Cardiac muscle cell (in vitro differentiated cells and primary cell): ENCODE measurements around the gene NMBR. TPM values are rescaled to one million over a fixed set of nuclear protein-coding genes. Genes with fewer than 3 reads are reported as not detected.
"Not testable (repeated sequence)": the region's sequence is repeated elsewhere in the genome, so short reads cannot be mapped to it uniquely, and the experiment has no call there.

Experiments
- DNase-seq, 2 donors: peaks; one replicate each; pipeline versions ENCODE4 v3.0.0 to v3.0.0-alpha.2; 2010 to 2017; ENCODE audit warnings: low read depth in 1 of 2, low spot score in 1 of 2
- H3K27ac ChIP-seq: fragments of 200-600 bp; sonication (generic); 2 replicates; pipeline ENCODE4 v1.5.1; 2016
- H3K27me3 ChIP-seq: fragments of 200-600 bp; sonication (generic); 2 replicates; pipeline ENCODE4 v1.6.0; 2016; ENCODE audit warnings: control low read depth
- H3K36me3 ChIP-seq: fragments of 200-600 bp; sonication (generic); 2 replicates; pipeline ENCODE4 v1.5.1; 2016; ENCODE audit warnings: control low read depth
- H3K4me1 ChIP-seq: fragments of 200-600 bp; sonication (generic); 2 replicates; pipeline ENCODE4 v1.8.1; 2017; ENCODE audit warnings: low read depth, mild to moderate bottlenecking, mixed run types
- H3K4me3 ChIP-seq: fragments of 200-600 bp; sonication (generic); 2 replicates; pipeline ENCODE4 v1.5.1; 2016; ENCODE audit warnings: mild to moderate bottlenecking
- H3K9me3 ChIP-seq: fragments of 200-600 bp; sonication (generic); 2 replicates; pipeline ENCODE4 v1.5.1; 2017; ENCODE audit warnings: low read depth, mild to moderate bottlenecking, control low read depth
- polyA plus RNA-seq: library from polyadenylated mRNA; unstranded; fragments of >200 nt; fragmentation: Nextera tagmentation; extraction: Ambion mirVana; gene quantifications from 2 replicates; pipeline ENCODE4 v1.2.1, GENCODE V29; 2016
- total RNA-seq: library from RNA; depleted of rRNA; stranded (reverse); fragments of >200 nt; gene quantifications from 2 replicates; pipeline ENCODE4 v1.2.3, GENCODE V29; 2016
- TF ChIP-seq, protein P1 (sequence below): IDR thresholded peaks from 2 replicates; pipeline ENCODE4 v1.5.1; 2012; ENCODE audit warnings: low read depth, mild to moderate bottlenecking, low read length

The NMBR gene
- total and polyA plus RNA-seq, 2 experiments from 2014 or later, result 0.15 TPM; not detected in 1

DNA sequence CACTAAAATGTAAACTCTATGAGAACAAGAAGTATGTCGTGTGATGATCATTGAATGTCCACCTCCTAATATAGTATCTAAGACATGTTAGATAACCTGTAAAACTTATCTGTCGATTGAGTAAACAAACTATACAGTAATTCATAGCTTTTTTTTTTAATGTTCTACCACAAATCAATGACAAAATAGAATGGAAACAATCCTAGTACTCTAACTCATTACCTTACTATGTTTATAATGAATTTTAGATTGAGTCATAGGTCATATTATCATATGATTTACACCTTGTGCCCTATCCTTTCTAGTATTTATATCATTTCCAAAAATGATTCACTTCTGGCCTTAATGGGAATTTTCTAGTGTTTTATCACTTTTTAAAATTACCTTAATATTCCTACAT, 6.3 kb upstream of the NMBR start:
- Histone ChIP-seq H3K4me1 (no peaks in the 10 kb centered on the region), H3K36me3 (no peaks in the 10 kb centered on the region), H3K4me3 (no peak overlapping the region), H3K27me3 (no peaks in the 10 kb centered on the region), H3K27ac (no peak overlapping the region), H3K9me3 (no peaks in the 10 kb centered on the region)
- TF ChIP-seq, protein P1, sequence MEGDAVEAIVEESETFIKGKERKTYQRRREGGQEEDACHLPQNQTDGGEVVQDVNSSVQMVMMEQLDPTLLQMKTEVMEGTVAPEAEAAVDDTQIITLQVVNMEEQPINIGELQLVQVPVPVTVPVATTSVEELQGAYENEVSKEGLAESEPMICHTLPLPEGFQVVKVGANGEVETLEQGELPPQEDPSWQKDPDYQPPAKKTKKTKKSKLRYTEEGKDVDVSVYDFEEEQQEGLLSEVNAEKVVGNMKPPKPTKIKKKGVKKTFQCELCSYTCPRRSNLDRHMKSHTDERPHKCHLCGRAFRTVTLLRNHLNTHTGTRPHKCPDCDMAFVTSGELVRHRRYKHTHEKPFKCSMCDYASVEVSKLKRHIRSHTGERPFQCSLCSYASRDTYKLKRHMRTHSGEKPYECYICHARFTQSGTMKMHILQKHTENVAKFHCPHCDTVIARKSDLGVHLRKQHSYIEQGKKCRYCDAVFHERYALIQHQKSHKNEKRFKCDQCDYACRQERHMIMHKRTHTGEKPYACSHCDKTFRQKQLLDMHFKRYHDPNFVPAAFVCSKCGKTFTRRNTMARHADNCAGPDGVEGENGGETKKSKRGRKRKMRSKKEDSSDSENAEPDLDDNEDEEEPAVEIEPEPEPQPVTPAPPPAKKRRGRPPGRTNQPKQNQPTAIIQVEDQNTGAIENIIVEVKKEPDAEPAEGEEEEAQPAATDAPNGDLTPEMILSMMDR, result no peak
- no peak for DNase-seq

DNA sequence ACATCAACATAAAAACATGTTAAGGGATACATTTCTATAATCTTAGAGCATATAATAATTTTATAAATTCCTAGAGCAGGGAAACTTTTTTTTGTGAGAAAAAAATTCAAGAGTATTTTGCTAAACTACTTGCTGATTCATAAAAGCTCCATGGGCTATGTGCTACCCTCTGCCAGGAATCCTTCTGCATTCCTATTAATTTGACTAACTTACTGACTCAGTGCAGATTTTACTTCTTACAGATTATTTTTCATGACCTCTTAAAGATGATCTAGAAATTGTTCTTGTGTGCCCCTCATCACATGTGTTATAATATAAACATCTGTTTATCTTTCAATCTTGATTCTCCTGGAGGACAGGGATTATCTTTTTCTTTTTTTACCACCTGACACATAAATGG, 5.8 kb upstream of the NMBR start:
- no peaks in the 10 kb centered on the region for H3K27me3 ChIP-seq
- peaks cover 2% of the 10 kb centered on the region for H3K4me1 ChIP-seq
- no peak overlapping the region for H3K4me3 ChIP-seq
- no peaks in the 10 kb centered on the region for H3K9me3 ChIP-seq
- H3K36me3 ChIP-seq, result no peaks in the 10 kb centered on the region
- H3K27ac ChIP-seq, result no peak overlapping the region
- TF ChIP-seq, protein P1, result no peak
- peak in 1 of 2 donors; percentile 52 for DNase-seq

DNA sequence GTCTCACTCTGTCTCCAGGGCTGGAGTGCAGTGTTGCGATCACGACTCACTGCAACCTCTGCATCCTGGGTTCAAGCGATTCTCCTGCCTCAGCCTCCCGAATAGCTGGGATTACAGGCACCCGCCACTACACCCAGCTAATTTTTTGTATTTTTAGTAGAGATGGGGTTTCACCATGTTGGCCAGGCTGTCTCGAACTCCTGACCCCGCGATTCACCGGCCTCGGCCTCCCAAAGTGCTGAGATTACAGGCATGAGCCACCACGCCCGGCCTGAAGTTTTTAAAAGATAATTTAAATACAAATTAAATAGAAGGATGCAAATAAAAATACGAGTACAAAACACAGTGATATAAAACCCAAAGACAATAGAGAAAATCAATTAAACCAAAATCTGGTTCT, 5.4 kb downstream of the NMBR start:
- H3K9me3 ChIP-seq, H3K36me3 ChIP-seq, H3K4me3 ChIP-seq, H3K4me1 ChIP-seq, H3K27me3 ChIP-seq, DNase-seq, H3K27ac ChIP-seq: not testable (repeated sequence)

DNA sequence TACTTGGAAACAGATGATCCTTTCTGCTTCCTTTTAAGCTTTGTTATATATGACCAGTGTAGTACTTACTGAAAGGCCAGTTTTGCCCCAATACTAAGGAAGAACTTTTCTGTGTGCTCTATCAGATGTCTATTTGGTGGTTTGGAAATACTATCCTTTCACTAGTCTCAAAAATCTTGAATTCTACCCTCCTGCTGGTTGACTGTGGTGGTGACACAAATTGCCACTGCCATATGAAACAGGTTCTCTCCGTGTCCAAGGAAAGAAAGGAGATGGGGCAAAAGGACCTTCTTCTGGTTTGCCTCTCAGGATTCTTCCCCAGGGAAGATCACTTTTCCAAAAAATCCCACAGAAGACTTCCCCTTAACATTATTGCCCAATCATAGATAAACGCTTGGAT, 8.0 kb downstream of the NMBR start:
- H3K27me3 ChIP-seq, result no peaks in the 10 kb centered on the region
- TF ChIP-seq, protein P1, result no peak

DNA sequence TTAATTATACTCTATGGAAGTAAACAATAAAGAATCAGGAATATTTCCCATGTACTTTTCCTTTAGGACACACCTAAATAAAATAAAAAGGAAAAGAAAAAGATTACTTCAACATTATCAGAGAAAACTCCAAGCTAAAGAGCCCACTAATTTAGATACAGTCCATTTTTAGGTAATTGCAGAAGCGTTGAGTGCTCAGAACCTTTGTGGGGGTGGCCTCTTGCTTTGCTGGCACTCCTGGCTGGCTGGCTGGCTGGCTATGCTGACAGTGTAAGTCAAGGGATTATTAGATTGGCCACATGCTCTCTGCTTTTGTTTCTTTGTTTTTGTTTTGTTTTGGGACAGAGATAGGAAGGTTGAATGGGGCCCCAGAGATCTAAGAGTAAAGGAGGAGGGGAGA, 14.3 kb downstream of the NMBR start, which contains the start of gene GJE1:
TSS of gene GJE1 (plus strand) at position 301 of the 400 bp plus-strand sequence. CDS start 234 bp downstream, outside the sequence.
- TF ChIP-seq, protein P1, result no peak

More for the DNA sequence above, 8.0 kb downstream of the NMBR start:
- Histone ChIP-seq H3K4me1 (no peaks in the 10 kb centered on the region), H3K36me3 (no peaks in the 10 kb centered on the region), H3K9me3 (no peaks in the 10 kb centered on the region), H3K27ac (no peak overlapping the region), H3K4me3 (no peak overlapping the region)
- no peak for DNase-seq

DNA sequence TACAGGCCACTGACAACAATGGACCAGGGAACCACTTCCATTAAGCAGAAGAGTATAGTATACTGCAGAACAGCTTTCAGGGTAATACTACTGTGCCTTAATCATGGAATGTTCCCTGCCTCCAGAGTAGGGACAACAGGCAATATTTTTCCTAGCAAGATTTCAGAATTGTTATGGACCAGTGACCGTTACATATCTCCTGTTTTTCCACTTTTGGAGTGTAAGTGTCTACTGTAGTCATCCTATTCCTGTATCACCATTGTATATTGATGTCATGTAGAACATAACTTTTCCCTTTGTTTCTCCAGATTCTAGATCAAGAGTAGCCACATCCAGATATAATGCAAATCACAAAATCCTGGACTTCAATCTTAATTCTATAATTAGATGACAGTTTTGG, 16.1 kb downstream of the NMBR start:
- Histone ChIP-seq H3K27ac (no peak overlapping the region), H3K36me3 (no peaks in the 10 kb centered on the region), H3K27me3 (no peaks in the 10 kb centered on the region), H3K4me3 (no peak overlapping the region), H3K4me1 (no peaks in the 10 kb centered on the region), H3K9me3 (no peaks in the 10 kb centered on the region)
- TF ChIP-seq, protein P1, result no peak
- DNase-seq, result no peak

More for the DNA sequence above, 14.3 kb downstream of the NMBR start, which contains the start of gene GJE1:
- Histone ChIP-seq H3K4me3 (no peak within 1 kb of the TSS), H3K9me3 (no peaks in the 10 kb centered on the region), H3K4me1 (no peaks in the 10 kb centered on the region), H3K27me3 (no peaks in the 10 kb centered on the region), H3K27ac (no peak within 1 kb of the TSS), H3K36me3 (no peaks in the 10 kb centered on the region)
- no peak for DNase-seq
